Measurements from ENCODE around the gene ZFYVE19.

GRCh38 chr15:40821195-40821594 lies 14.3 kb downstream of the ZFYVE19 start:
- TF ChIP-seq CTCF (conservative IDR thresholded peaks at IDR 0.05; ENCODE audit: low read length) (no peak), EZH2phosphoT487 (IDR thresholded peaks at IDR 0.05; ENCODE audit: borderline replicate concordance) (no peak)

Measured in Loucy (cell line).